Stimulated activated CD8-positive, alpha-beta memory T cell treated with anti-CD3 and anti-CD28 coated beads, Interleukin-12 subunit alpha, Interleukin-12 subunit beta, amount 100 ng/mL, for 1 hour (primary cell): ENCODE results near the gene GPSM3.
"Not testable (repeated sequence)": the region's sequence is repeated elsewhere in the genome, so short reads cannot be mapped to it uniquely, and the experiment has no call there.

ENCODE experiments used
- DNase-seq: peaks from one replicate; pipeline ENCODE4 v3.0.0-alpha.2; 2020; ENCODE audit warnings: low read depth

The GPSM3 gene, protein sequence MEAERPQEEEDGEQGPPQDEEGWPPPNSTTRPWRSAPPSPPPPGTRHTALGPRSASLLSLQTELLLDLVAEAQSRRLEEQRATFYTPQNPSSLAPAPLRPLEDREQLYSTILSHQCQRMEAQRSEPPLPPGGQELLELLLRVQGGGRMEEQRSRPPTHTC

DNA sequence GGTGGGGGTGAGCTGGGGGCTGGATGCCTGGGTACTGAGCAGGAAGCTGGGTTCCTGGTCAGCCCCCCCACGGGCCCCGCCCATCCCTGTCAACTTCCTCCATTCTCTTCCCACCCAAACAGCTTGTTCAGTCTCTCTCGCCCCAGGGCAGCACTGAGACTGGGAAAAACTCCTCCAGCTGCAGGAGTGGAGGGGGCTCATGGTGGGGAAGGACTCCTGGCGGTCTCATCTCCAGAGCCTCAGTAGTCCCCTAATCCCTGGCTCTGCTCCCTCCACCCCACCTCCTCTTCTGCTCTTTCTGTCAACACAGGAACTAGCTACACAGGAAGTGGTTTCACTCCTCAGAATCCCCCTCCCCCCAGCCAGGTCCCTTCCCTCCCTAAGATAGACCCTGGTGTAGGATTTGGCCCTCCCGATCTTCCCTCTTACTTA is at the start of gene GPSM3:
Gene GPSM3 (minus strand): TSS at position 36 of the 432 bp plus-strand sequence. CDS start 130 bp downstream, outside the sequence.
- DNase-seq, result no peak

GRCh38 chr6:32240686-32241085 is 48.2 kb upstream of the GPSM3 start:
- DNase-seq, result no peak

DNA sequence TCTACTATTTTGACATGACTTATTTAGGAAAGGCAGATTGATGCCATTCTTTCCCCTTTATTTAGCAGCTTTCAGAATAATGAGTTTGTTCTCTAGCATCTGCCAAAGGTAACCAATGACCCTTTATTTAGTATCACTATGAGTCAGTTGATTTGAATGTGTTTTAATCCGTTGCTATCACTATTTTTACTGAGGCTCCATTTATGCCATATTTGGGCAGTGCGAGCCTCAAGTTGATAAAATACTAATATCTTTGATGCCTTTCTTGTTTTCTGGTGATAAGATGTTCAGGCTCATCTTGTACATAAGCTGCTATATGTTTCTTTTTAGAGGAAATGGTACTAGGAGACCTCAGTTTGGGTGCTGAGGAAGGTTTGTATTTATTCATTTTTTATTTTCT is 47.0 kb upstream of the GPSM3 start:
- no peak for DNase-seq

DNA sequence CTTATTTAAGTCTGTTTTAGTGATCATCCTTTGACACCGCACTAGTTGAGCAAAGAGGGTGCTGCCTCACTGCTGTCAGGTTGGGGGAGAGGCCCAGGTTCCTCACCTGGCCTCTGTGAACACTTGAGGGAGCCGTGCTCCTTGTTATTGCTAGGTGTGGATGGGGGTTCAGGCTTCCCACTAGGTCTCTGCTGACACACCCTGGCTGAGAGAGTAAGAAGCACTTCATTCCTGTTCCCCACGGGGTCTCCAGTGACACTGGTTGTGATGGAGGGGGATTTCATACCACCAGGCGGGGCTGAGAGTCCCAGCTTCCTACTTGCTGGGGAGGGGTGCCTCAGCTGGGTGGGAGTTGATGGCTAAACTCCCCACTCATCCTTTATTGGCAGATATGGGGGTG is 42.5 kb upstream of the GPSM3 start:
- no peak for DNase-seq

- DNase-seq, result no peak
Observed at GRCh38 chr6:32226434-32226833, 34.0 kb upstream of the GPSM3 start.

DNA sequence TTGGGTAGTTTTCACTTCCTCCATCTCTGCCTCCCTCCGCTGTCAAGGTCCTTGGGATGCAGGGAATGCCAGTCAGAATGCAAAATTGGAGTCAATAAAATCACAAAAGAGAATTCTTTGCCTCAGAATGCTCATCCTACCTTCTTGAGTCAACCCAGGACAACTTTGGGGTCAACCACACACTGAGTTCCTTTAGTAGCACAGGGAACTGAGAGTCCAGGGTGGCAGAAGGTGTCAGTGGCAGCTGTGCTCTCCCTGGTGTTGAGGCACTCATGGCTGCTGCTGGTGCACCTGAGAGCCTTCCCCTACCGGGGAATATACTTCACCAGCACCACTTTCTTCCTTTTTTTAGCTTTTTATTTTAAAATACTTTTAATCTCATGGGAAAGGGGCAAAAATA is 32.3 kb upstream of the GPSM3 start:
- DNase-seq, result no peak

GRCh38 chr6:32223258-32224235 is 31.1 kb upstream of the GPSM3 start, which contains the start of gene NOTCH4:
TSS of gene NOTCH4 (minus strand) at chr6:32224067. CDS start at chr6:32223928, 139 bp downstream.
- no peak for DNase-seq

GRCh38 chr6:32222333-32223230 is 30.1 kb upstream of the GPSM3 start:
- DNase-seq, result no peak

DNA sequence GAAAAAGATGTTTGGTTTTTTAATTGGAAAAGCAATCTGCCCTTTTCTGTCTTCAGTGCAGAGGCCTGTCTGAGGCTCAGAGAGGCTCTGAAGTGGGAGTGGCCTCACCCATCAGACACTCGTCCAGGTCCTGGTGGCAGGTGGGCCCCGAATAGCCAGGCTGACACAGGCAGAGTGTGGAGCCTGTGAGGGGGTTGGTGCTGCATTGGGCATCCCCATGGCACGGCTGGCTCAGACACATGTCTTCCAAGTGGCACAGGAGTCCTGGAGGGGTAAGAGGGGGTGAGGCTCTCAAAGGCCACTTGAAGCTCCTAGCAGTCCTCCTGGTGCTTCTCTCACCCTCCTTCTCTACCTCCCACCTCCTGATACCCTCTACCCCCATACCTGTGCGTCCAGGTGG is 27.6 kb upstream of the GPSM3 start:
- no peak for DNase-seq

GRCh38 chr6:32218167-32218566 is 25.7 kb upstream of the GPSM3 start:
- DNase-seq, result no peak

DNA sequence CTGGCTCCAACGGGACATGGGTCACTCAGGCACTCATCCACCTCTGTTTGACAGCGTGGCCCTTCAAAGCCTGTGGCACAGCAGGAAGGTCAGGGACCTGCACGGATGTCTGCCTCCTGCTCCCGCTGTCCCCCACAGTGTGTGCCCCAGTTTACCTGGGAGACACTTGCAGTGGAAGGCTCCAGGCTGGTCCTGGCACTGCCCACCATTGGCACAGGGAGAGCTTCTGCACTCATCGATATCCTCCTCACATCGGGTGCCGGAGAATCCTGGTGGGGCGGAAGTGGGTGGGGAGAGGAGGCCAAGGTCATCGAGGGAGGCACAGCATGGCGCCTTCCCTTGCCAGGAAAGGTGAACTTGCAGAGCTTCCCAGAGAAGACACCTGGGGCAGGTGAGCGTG is 24.6 kb upstream of the GPSM3 start:
- DNase-seq, result no peak

- DNase-seq, result no peak
Observed at GRCh38 chr6:32216285-32216684, 23.8 kb upstream of the GPSM3 start.

GRCh38 chr6:32215617-32216016 is 23.2 kb upstream of the GPSM3 start:
- DNase-seq, result no peak

DNA sequence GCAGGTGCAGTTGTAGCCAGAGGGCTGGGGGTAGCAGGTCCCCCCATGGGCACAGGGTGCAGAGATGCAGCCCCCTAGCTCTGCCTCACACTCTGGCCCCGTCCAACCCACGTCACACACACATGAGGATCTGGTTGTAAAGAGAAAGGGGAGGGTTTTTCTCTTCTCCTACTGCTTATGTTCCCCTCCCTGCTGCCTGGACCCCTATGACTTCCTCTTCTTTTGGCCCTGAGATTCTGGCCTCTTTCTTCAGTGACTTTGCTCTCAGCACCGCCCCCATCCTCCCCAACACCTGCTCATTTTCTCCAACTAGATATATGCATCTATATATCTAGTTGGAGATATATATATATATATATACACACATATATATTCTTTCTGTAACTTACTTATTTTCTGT is 21.7 kb upstream of the GPSM3 start:
- no peak for DNase-seq

- DNase-seq, result no peak
Observed at GRCh38 chr6:32213649-32214048, 21.2 kb upstream of the GPSM3 start.

- no peak for DNase-seq
Observed at GRCh38 chr6:32212076-32212760, 19.8 kb upstream of the GPSM3 start.

DNA sequence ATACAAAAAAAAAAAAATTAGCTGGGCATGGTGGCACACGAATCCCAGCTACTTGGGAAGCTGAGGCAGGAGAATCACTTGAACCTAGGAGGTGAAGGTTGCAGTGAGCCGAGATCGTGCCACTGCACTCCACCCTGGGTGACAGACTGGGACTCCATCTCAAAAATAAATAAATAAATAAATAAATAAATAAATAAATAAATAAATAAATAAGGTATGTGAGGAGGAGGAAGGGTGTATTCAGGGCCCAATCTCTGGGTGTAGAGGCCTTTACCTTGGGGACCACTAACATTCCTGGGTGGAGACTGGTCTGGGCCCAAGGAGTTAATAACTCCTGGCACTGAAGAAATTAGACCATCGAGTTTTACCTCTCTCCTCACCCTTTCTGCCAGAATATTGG is 19.0 kb upstream of the GPSM3 start:
- not testable (repeated sequence) for DNase-seq

DNA sequence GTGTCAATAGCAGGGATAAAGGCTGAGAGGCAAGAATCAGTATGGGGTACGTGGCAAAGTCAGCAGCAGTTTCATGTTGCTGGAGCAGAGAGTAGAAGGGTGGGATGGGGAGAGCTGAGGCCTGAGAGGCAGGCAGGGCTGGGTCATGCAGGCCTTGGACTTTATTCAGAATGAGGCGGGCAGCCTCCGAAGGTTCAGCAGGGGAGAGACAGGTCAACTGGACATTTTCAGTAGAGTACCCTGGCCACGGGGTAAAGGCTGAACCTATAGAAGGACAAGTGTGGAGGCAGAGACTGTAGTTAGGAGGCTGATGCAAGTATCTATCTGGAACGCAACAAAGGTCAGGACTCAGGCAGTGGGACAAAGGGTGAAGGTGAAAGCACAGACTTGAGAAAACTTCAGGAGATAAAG is 17.8 kb upstream of the GPSM3 start:
- no peak for DNase-seq

DNA sequence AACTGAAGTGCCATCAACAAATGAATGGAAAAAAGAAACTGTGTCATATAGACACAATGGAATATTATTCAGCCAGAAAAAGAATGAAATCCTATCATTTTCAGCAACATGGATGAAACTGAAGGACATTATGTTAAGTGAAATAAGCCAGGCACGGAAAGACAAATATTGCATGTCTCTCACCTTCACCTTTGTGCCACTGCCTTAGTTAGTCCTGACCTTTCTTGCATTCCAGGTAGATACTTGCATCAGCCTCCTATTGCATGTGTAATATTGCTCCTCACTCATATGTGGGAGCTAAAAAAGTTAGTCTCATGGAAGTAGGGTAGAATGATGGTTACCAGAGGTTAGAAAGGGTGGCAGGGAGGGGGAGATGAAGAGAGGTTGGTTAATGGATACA is 16.6 kb upstream of the GPSM3 start:
- DNase-seq, result no peak

DNA sequence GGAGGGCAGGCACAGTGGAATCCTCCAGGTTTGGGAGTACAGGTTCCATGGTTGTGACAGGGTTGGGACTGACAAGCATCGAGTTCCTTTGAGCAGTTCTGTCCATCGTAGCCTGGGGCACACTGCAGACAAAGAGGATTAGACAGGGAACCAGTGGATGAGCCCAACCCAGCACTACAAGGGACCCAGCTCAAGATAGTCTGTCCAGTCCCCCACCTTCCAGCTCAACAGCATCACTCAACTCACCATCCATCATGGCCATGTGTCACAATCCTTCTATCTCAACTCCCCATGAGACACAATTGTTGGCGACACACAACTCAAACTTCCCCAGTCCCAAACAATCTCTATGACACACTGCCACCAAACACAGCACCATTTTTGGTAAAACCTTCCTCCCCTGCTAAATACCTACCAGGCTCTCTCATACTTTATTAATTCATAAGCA is 11.8 kb upstream of the GPSM3 start:
- DNase-seq, result no peak

DNA sequence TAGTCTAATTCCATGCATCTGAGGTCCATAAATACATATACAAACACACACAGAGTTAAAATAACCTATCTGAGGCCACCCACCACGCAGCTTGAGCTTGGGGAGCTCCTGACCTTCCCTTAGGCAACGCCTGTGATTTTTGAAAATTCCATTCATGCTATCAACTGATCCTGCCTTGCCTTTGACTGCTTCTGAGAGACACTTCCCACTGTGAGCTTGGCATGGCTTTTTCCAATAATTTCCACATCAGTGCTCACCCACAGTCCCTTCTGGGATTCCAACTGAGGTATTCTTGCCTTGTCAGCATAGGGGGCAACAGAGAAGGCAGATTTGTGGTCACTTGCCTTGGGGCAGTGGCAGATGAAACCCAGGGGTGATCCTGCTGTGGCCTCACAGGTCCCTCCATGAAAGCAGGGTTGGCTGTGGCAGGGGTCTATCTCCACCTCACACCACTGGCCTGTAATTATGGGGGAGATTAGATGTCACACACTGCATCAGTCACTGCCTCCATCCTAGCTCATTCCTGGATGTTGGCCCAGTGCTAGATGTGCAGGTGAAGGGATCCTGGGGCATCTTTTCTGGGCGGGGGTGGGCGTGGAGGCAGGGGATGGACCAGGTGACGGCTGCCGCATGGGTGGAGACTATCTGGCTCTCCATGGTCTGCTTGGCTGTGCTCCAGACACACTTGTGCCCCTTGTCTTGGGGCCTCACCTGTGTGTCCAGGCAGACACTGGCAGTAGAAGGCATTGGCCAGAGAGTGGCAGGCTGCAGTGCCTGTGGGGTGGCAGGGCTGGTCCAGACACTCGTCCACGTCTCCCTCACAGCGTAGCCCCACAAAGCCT is 11.2 kb upstream of the GPSM3 start:
- no peak for DNase-seq
